Measurements from ENCODE around the gene PCDH9.

GRCh38 chr13:66623129-66623820 is 606.9 kb downstream of the PCDH9 start:
- TF ChIP-seq CTCF (IDR thresholded peaks at IDR 0.05) (no peak), POLR2AphosphoS5 (IDR thresholded peaks at IDR 0.05) (no peak), EP300 (IDR thresholded peaks at IDR 0.05) (no peak), POLR2A (IDR thresholded peaks at IDR 0.05) (no peak)

All from upper lobe of left lung (tissue), 4 donors.